DOHH2 (cell line): ENCODE results near the gene CCRL2.

Source experiments
- CTCF ChIP-seq: fragments of 200-600 bp; sonication (generic); IDR thresholded peaks from one replicate; pipeline ENCODE4 v1.5.1; 2014; ENCODE audit warnings: antibody characterized with exemption, mild to moderate bottlenecking, low read depth, low read length; ENCODE audit not compliant: poor library complexity, severe bottlenecking
- EZH2phosphoT487 ChIP-seq: fragments of 200-600 bp; sonication (generic); IDR thresholded peaks from 2 replicates; pipeline ENCODE4 v1.6.1; 2017; ENCODE audit warnings: borderline replicate concordance, mild to moderate bottlenecking, antibody characterized with exemption, low read length, moderate library complexity, mixed read lengths

- TF ChIP-seq CTCF (no peak), EZH2phosphoT487 (no peak)
These were observed 14.0 kb upstream of the CCRL2 start for GRCh38 chr3:46393011-46393410.
